22Rv1 (cell line): ENCODE results near the gene HGS.

Source experiments
- CTCF ChIP-seq: fragments of 450-650 bp; IDR thresholded peaks from 2 replicates; pipeline ENCODE4 v1.5.1; 2017; ENCODE audit warnings: mild to moderate bottlenecking
- ZFX ChIP-seq: fragments of 450-650 bp; IDR thresholded peaks from 2 replicates; pipeline ENCODE4 v1.6.1; 2017; ENCODE audit warnings: antibody characterized with exemption, borderline replicate concordance

- TF ChIP-seq CTCF (no peak), ZFX (no peak)
Observed at GRCh38 chr17:81700353-81701287, 16.8 kb downstream of the HGS start.
